ENCODE measurements around the gene PORCN.

- TF ChIP-seq CTCF (IDR thresholded peaks at IDR 0.05) (no peak), POLR2A (IDR thresholded peaks at IDR 0.05) (no peak)
Measured at GRCh38 chrX:48509245-48509590, 426 bp downstream of the PORCN start.

Data from body of pancreas (tissue), 4 donors.